Common myeloid progenitor, CD34-positive (primary cell): ENCODE measurements around the gene SEMA5B.

Experiments
- CTCF ChIA-PET: fragments of 350-600 bp; sonication (Branson Sonifier 250); formaldehyde crosslinking; loops from one replicate; lab custom pipeline; 2021; ENCODE audit warnings: antibody characterized with exemption; lab: Charles Lee
- POLR2A ChIA-PET: fragments of 350-600 bp; sonication (Branson Sonifier 250); formaldehyde crosslinking; loops from one replicate; lab custom pipeline; 2021; ENCODE audit warnings: antibody characterized with exemption; lab: Charles Lee
- DNase-seq, 3 donors: peaks; one replicate each; pipeline versions ENCODE4 v3.0.0 to v3.0.0-alpha.2; 2013
- H3K27ac ChIP-seq, 2 experiments: 1 replicate in 1 of 2; 2 replicates in 1 of 2; pipeline ENCODE4 v1.7.0; 2013; ENCODE audit warnings: inconsistent platforms in 2 of 2, low read length in 2 of 2, mild to moderate bottlenecking in 2 of 2, low read depth in 1 of 2, moderate library complexity in 1 of 2; ENCODE audit not compliant: severe bottlenecking in 2 of 2, insufficient read depth in 1 of 2, poor library complexity in 1 of 2
- H3K27me3 ChIP-seq, 5 experiments: replicated peaks in 2 of 5; 1 replicate in 3 of 5; 2 replicates in 2 of 5; pipeline versions ENCODE4 v1.6.1 to v1.7.0; 2013; ENCODE audit warnings: low read length in 4 of 5, mild to moderate bottlenecking in 2 of 5, moderate library complexity in 2 of 5, inconsistent platforms in 1 of 5; ENCODE audit not compliant: insufficient read depth in 5 of 5, control insufficient read depth in 4 of 5
- H3K36me3 ChIP-seq, 4 experiments: 1 replicate in 2 of 4; 2 replicates in 2 of 4; pipeline versions ENCODE4 v1.6.1 to v1.7.0; 2013; ENCODE audit warnings: low read length in 3 of 4, control low read depth in 1 of 4, mild to moderate bottlenecking in 1 of 4; ENCODE audit not compliant: control insufficient read depth in 4 of 4, insufficient read depth in 4 of 4
- H3K4me1 ChIP-seq, 4 experiments: 1 replicate in 3 of 4; 2 replicates in 1 of 4; pipeline versions ENCODE4 v1.6.1 to v1.7.1; 2013; ENCODE audit warnings: low read length in 3 of 4, mild to moderate bottlenecking in 3 of 4, control low read depth in 1 of 4, inconsistent platforms in 1 of 4, moderate library complexity in 1 of 4; ENCODE audit not compliant: control insufficient read depth in 4 of 4, insufficient read depth in 4 of 4; ENCODE audit errors: control extremely low read depth in 1 of 4
- H3K4me3 ChIP-seq, 7 experiments: 1 replicate in 4 of 7; 2 replicates in 3 of 7; pipeline versions ENCODE4 v1.5.1 to v1.7.0; 2013; ENCODE audit warnings: mild to moderate bottlenecking in 7 of 7, low read length in 6 of 7, moderate library complexity in 6 of 7, inconsistent platforms in 2 of 7, low read depth in 2 of 7, control low read depth in 1 of 7; ENCODE audit not compliant: insufficient read depth in 4 of 7, control insufficient read depth in 1 of 7; ENCODE audit errors: extremely low read depth in 1 of 7
- H3K9me3 ChIP-seq, 5 experiments: 1 replicate in 4 of 5; 2 replicates in 1 of 5; pipeline versions ENCODE4 v1.6.1 to v1.7.1; 2013; ENCODE audit warnings: low read length in 4 of 5, mild to moderate bottlenecking in 2 of 5, inconsistent platforms in 1 of 5, low read depth in 1 of 5, moderate library complexity in 1 of 5; ENCODE audit not compliant: control insufficient read depth in 4 of 5, insufficient read depth in 2 of 5; ENCODE audit errors: control extremely low read depth in 1 of 5

SEMA5B gene

DNA sequence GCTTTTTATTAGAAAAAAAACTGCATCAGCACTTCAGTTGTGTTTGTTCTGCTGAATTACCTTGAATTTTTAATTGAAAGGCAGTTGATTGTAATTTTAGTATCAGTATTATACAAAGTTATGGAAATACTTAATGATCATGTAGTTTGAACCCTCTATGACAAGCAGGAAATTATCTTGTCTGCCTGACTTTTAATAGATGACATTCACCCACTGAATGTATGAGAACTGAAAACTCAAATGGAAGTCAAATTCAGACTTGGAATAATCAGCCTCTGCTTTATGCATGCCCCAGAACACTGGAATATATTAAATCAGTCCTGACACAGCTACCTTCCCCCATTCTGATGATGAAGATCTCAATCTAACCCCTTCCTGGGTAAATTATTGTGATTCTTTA lies 159.2 kb downstream of the SEMA5B start:
- no peak for DNase-seq
- no peak overlapping the region for H3K27ac ChIP-seq
- no peaks in the 10 kb centered on the region for H3K9me3 ChIP-seq
- no peaks in the 10 kb centered on the region for H3K4me1 ChIP-seq
- CTCF ChIA-PET: no interaction called here
- peaks cover 2 to 4% (median 3%) of the 10 kb centered on the region in 4 experiments for H3K36me3 ChIP-seq
- POLR2A ChIA-PET: no interaction called here
- no peaks in the 10 kb centered on the region for H3K27me3 ChIP-seq
- no peak overlapping the region for H3K4me3 ChIP-seq

- Histone ChIP-seq H3K4me1 (no peaks in the 10 kb centered on the region), H3K27ac (no peak overlapping the region), H3K4me3 (no peak overlapping the region), H3K27me3 (no peaks in the 10 kb centered on the region), H3K36me3 (peaks cover 3 to 11% (median 6%) of the 10 kb centered on the region in 4 experiments), H3K9me3 (no peaks in the 10 kb centered on the region)
- CTCF ChIA-PET: no interaction called here
- no peak for DNase-seq
- POLR2A ChIA-PET: no interaction called here
Measured at GRCh38 chr3:122864498-122864897, 163.1 kb downstream of the SEMA5B start.

GRCh38 chr3:122862381-122862780 lies 165.2 kb downstream of the SEMA5B start:
- peaks cover 3 to 11% (median 7%) of the 10 kb centered on the region in 4 experiments for H3K36me3 ChIP-seq
- DNase-seq: no peak
- no peaks in the 10 kb centered on the region for H3K9me3 ChIP-seq
- no peaks in the 10 kb centered on the region for H3K27me3 ChIP-seq
- H3K27ac ChIP-seq: no peak overlapping the region
- no peak overlapping the region for H3K4me3 ChIP-seq
- POLR2A ChIA-PET: no interaction called here
- H3K4me1 ChIP-seq: no peaks in the 10 kb centered on the region
- CTCF ChIA-PET: no interaction called here
